ENCODE measurements around the gene LRRC8B.

DNA sequence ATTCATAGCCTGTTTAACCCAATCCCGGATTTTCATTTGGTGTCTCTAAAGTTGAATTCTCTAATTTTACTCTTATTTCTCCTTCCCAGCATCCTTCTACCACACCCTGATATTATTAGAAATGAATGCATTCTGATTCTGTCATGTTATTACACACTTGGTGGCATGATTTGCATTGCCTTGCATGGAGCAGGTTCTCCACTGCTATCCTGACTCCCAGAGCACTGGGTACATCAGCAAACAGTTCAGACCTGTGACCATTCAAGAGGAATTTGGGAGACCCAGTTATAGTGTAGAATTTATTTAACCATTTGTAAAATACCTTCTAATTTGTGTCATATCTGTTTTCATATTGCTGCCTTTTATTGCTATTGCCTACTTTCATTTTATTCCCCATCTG lies 2.6 kb downstream of the LRRC8B start:
- TF ChIP-seq EP300 (IDR thresholded peaks at IDR 0.05) (no peak), POLR2A (IDR thresholded peaks at IDR 0.05) (no peak)
